GM23338 (cell line): ENCODE results near the gene R3HDM1.
A peak's percentile ranks its signal among the peaks of the same experiment; 100 is the strongest.

Source experiments
- CREB1 ChIP-seq: fragments of 250-450 bp; sonication (Bioruptor Pico); IDR thresholded peaks from 2 replicates; pipeline ENCODE4 v1.5.0; 2020; ENCODE audit warnings: low read depth, mild to moderate bottlenecking, moderate library complexity
- CTCF ChIP-seq, 2 experiments: fragments of 200-600 bp in 1 of 2; sonication (generic) in 1 of 2; conservative IDR thresholded peaks; 2 replicates each; pipeline versions ENCODE4 v1.5.1 to v1.6.1; 2016 to 2017; ENCODE audit warnings: antibody characterized with exemption in 2 of 2, low read depth in 2 of 2, mild to moderate bottlenecking in 2 of 2, moderate library complexity in 1 of 2
- ETS1 ChIP-seq: IDR thresholded peaks from 2 replicates; pipeline ENCODE4 v1.6.1; 2016; ENCODE audit warnings: antibody characterized with exemption
- EZH2 ChIP-seq: fragments of 200-600 bp; sonication (generic); IDR thresholded peaks from one replicate; pipeline ENCODE4 v1.8.0; 2017; ENCODE audit warnings: antibody characterized with exemption, mild to moderate bottlenecking, low read depth; ENCODE audit not compliant: unreplicated experiment
- EZH2phosphoT487 ChIP-seq: fragments of 200-600 bp; sonication (generic); IDR thresholded peaks from one replicate; pipeline ENCODE4 v1.8.1; 2018; ENCODE audit warnings: antibody characterized with exemption; ENCODE audit not compliant: unreplicated experiment
- JUNB ChIP-seq: IDR thresholded peaks from one replicate; pipeline ENCODE4 v1.6.1; 2016; ENCODE audit warnings: antibody characterized with exemption; ENCODE audit not compliant: unreplicated experiment
- NANOG ChIP-seq: IDR thresholded peaks from 2 replicates; pipeline ENCODE4 v1.6.1; 2016; ENCODE audit warnings: antibody characterized with exemption, borderline replicate concordance
- POLR2AphosphoS5 ChIP-seq: IDR thresholded peaks from 2 replicates; pipeline ENCODE4 v1.6.1; 2016; ENCODE audit warnings: antibody characterized with exemption, low read depth
- REST ChIP-seq: IDR thresholded peaks from one replicate; pipeline ENCODE4 v1.6.1; 2018; ENCODE audit warnings: antibody characterized with exemption; ENCODE audit not compliant: unreplicated experiment
- ZNF114 ChIP-seq: fragments of 250-450 bp; sonication (Bioruptor Pico); IDR thresholded peaks from 2 replicates; pipeline ENCODE4 v1.5.0; 2020; ENCODE audit warnings: mild to moderate bottlenecking, moderate library complexity
- ZNF331 ChIP-seq: fragments of 250-450 bp; sonication (Bioruptor Pico); IDR thresholded peaks from 2 replicates; pipeline ENCODE4 v1.5.0; 2020; ENCODE audit warnings: low read depth, mild to moderate bottlenecking, moderate library complexity

GRCh38 chr2:135742325-135742757 is 211.1 kb downstream of the R3HDM1 start:
- TF ChIP-seq CTCF (conservative IDR thresholded peaks at IDR 0.05; ENCODE audit: low read depth in 2 of 2) (no peak), EZH2phosphoT487 (no peak), EZH2 (no peak), ZNF331 (CRISPR knock-in tag) (no peak), POLR2AphosphoS5 (peak; percentile 37), REST (no peak), NANOG (no peak), CREB1 (CRISPR knock-in tag) (no peak), ETS1 (no peak), JUNB (no peak), ZNF114 (CRISPR knock-in tag) (no peak)
